ENCODE measurements around the gene THOC7.

Gene THOC7

DNA sequence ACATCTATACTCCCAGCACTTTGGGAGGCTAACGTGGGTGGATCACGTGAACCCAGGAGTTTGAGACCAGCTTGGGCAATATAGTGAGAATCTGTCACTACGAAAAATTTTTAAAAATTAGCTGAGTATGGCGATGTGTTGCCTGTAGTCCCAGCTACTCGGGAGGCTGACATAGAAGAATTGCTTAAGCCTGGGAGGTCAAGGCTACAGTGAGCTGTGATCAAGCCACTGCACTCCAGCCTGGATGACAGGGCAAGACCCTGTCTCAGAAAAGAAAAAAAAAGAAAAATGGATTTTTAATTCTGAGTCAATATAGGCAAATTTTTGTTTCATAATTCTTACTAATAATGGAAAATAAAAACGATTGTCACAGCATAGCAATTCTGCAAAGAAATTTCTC is 31.2 kb downstream of the THOC7 start:
- DNase-seq = no peak

DNA sequence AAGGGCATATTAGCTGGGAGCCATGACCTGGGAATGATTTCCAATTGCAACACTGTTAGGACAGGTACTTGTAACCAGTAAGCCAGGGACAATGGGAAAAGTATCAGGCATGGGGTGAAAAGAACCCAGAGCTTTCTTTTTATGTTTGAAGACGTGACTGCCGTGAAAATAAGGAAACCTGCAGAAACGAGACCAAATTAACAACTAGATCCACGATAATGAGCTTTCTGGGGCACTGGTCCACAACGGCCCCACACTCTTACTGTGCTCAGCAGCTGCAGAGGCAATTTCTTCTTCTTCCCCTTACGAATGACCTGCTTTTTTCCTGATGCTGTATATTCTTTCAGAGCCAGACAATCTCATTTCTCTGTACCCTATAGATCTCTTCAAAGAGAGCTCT is 33.1 kb downstream of the THOC7 start:
- DNase-seq = no peak

DNA sequence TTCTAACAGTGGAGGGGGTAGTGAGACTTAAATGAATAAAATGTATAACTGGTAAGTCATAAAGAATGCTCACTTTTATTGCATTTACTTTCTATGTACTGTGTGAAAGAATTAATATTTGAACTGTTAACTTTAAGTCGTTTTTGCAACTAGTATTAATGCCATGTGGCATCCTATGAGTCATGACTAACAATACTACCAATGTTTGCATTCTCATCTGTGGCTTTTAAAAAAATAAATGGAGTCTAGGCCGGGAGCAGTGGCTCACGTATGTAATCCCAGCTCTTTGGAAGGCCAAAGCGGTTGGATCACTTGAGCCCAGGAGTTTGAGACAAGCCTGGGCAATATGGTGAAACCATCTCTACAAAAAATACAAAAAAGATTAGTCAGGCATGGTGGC is 39.3 kb downstream of the THOC7 start:
- no peak for DNase-seq

DNA sequence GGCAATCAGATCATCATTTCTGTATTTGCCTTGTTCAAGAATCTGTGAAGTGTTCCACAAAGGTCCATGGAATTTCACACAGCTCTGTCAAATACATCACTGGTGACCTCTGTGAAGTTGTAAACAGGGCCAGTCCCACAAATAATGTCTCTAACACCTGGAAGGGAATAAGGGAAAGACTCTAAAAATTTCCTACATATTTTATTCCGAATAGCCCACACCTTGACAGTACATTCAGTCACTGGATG is 44.5 kb downstream of the THOC7 start, which contains the start of gene C3orf49:
TSS of gene C3orf49 (plus strand) at position 149 of the 248 bp plus-strand sequence. CDS start 173 bp downstream, outside the sequence.
- DNase-seq = no peak

DNA sequence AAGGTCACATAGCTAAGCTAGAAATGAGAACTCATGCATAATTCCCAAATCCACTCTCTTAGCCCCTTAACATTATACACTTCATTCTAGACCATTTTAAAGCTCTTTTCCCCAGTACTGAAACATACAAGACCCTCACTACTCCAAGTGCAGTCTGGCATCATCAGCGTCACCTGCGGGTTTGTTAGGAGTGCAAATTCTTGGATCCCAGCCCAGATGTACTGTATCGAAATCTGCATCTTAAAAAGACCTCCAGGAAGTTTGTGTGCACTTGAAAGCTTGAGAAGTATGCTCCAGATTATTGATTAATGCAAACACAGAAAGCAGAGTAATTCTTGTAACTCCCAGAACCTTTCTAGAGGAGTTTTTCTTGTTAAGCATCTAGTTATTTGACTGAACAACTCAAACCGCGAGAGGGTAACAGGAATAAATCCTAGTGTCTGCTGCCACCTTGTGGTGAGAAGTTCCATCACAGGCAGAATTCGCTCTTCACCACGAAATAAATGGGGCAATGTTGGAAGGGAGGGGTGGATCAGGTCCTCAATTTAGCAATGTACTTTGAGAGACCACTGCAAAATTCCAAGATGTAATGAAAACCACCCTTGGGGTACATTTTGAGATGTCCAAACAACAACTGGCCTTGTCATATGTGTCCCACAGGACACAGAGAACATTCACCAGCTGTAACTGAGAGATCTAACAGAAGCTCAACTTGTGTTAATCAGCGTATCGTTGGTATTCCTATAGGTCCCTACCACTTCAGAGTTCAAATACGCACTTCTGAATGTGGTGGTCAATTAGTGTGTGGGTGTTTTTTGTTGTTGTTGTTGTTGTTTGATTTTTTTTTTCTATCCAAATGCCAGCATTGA is 45.1 kb downstream of the THOC7 start:
- DNase-seq = peak; percentile 39

DNA sequence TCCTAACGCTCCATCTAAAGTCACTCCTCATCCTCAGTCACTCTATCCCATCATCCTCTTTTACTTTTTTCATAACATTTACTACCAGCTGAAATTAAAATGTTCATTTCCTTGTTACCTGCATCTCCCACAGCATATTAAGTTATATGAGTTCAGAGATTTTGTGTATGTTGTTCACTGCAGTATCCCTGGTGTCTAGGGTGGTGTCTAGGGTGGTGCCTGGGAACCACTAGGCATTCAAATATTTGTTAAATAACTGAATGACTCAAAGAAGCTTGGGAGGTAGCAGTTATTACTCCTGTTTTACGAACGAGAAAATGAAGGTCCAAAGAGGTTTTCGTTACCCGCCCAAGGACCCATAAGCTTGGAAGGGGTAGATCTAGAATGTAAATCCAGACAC is 46.4 kb downstream of the THOC7 start:
- no peak for DNase-seq

DNA sequence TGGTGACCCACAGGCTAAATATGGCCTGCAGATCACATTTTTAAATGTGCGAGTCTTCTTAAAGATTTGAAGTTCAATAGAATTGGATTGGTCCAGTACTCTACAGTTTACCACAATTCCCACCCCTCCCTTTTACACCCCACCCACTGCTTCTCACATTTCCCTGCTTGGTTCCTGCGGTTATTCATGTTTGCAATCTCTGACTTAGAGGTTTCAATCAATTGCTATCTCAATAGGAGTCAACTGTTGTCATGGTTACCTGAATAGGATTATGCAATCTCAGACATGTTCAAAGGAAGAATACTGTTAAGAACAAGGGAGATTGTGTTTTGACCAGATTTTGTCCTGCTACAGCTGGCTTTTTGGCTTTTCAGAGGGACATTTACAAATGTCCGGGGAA is 49.4 kb downstream of the THOC7 start:
- DNase-seq = no peak

DNA sequence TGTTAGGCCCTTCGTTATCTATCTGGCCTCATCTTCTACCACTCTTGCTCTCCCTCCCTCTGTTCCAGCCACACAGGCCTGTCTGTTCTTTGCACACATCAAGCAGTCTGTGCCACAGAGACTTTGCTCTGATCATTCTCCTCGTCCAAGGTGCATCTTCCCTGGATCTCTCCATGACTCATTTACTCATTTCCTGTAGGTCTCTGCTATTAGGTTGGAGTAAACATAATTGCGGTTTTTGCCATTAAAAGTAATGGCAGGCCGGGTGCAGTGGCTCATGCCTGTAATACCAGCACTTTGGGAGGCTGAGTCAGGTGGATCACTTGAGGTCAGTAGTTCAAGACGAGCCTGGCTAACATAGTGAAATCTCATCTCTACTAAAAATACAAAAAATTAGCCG is 54.0 kb downstream of the THOC7 start:
- DNase-seq = no peak

DNA sequence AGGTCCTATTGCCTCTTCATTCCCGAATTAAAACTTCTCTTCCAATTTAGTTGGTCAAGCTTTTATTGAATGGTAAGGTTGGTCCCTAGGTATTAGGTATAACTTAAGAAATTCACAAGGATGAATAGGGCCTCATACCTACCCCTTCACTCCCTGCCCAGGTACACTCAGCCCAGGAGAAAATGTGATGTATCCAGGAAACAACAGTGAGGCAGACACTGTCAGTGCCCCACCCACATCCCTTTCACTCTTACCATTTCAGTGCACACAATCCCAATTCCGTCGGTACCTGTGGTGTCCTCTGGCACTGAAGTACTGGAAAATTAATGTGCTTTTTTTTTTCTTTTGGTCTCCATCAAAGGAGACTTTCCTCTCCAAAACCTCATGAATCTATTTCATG is 55.0 kb downstream of the THOC7 start:
- DNase-seq = no peak

DNA sequence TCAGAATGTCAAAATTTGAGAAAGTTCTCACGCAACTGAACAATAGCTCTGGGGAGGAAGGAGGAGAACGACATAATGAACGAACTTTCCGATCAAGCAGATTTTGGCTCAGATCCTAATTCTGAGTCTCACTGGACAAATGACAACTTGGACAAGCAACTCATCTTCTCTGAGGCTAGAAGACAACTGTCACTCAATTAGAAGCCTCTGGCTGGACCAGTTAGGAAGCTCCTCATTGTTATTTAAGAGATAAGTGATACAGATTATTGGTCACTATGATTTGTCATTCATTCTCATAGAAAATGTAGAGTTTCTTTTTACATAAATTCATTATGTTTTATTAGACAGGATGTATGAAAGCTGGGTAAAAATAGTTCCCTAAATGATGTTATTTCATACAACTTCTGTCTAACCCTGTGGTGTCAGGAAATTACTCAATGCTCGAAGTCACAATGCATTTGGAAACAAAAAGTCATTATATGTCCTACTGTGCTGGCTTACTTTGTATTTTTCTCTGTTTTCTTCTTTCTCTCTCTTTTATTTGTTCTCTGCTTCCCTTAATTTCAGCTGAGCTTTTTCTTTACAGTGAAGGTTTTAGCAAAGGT is 55.5 kb downstream of the THOC7 start:
- DNase-seq = no peak

DNA sequence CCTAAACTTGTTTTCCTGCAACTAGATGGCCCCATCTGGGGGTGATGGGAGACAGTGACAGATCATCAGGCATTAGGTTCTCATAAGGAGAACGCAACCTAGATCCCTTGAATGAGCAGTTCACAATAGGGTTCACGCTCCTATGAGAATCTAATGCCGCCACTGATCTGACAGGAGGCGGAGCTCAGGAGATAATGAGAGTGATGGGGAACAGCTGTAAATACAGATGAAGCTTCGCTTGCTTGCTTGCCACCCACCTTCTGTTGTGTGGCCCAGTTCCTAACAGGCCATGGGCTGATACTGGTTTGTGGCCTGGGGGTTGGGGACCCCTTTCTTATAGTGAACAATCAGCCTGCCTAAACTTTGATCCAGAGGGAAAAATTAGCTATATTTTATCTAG is 59.7 kb downstream of the THOC7 start:
- no peak for DNase-seq

DNA sequence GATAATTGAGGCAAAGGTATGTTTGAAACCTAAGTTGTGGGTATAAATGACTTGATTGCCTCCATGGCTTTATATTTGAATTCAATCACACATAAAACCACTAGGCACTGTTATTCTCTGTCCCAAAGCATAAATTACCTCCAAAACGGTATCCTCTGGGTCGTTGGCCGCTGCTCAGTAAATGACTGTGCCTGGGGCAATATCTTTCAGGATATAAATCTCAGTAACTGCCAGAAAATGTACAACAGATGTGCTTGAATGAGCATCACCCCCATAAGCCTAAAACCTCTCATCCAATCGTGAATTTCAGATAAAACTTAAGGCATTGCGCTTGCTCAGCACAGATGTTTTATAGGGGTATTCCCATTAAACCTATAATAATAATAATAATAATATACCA is 63.5 kb downstream of the THOC7 start:
- DNase-seq = no peak

DNA sequence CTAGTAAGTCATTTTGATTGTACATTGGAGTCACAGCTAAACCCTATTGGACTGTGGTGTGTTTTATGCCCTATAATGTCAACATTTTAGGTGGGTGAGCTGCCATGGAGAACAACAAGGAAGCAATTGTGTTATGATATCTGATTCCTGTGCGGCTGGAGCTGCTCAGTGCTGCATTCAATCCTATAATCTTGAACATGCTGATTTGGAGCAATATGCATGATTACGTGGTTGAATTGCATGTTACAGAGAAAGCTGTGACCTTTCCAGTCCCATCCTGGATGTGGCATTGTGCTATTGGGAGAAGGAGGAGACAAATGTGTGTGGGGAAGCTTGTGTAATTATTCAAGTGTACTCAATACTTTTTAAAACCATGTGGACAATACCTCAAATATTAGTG is 64.7 kb downstream of the THOC7 start:
- no peak for DNase-seq

DNA sequence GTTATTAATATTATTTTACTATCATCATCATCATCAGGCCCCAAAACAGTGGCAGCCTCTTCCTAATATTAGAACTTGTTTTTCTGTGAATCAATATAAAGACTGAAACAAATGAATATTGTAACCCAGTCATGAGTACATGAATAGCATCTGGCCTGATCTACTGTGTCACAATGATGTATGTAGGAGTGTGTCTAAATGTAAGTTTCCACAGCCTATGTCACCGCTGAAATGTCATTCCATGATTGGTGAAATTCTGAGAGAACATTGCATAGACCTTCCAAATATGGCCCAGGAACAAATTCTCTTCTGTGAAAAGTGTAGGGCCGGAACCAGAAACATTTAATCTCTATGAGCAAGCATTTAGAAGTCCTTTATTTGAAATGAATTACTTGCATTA is 65.1 kb downstream of the THOC7 start:
- DNase-seq = no peak

DNA sequence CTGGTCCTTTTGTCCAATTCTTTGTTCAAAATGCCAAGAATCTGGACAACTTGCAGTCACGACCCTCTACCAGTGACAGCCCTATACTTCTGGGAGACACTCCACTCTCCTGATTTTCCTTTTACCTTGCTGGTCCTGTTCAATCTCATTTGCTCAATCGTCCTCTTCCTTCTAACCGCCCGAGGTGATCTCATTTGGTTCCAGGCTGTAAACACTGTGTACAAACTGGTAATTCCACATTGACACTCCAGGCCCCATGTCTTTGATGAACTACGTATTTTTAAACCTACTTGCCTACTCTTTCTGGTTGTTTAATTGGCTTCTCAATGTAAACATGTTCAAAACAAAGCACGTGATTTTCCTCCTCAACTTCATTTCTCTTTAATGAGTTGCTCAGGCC is 68.2 kb downstream of the THOC7 start:
- no peak for DNase-seq

DNA sequence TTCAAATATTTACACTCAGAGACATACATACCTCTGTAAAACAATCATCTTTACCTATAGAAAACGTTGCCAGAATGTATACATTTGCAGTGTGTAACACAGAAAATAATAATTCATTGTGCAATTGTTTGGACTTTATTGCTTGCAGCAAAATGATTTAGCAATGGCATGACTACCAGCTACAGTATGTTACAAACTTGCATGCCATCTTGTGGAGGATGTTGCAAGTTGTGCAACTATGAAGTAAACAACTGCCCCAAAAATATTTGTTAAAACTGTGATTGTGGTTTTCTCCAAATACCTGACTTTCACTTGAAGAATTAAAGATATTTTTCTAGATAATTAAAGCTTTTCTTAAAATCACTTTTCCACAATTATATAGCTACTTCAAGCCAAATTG is 71.6 kb downstream of the THOC7 start:
- DNase-seq = no peak
